IPS-15b (cell line): Measurements from ENCODE around the gene HMGXB4.
"Not testable (repeated sequence)": the region's sequence is repeated elsewhere in the genome, so short reads cannot be mapped to it uniquely, and the experiment has no call there.

Experiments
- H3K27me3 ChIP-seq: one replicate; pipeline ENCODE4 v1.6.1; 2013; ENCODE audit warnings: low read length; ENCODE audit not compliant: control insufficient read depth, insufficient read depth
- H3K36me3 ChIP-seq: one replicate; pipeline ENCODE4 v1.6.1; 2013; ENCODE audit warnings: low read length; ENCODE audit not compliant: control insufficient read depth, insufficient read depth
- H3K4me1 ChIP-seq: one replicate; pipeline ENCODE4 v1.6.1; 2013; ENCODE audit warnings: mild to moderate bottlenecking, low read length; ENCODE audit not compliant: control insufficient read depth, insufficient read depth
- H3K4me3 ChIP-seq: one replicate; pipeline ENCODE4 v1.5.1; 2013; ENCODE audit warnings: low read depth, low read length
- H3K9ac ChIP-seq: one replicate; pipeline ENCODE4 v1.6.1; 2013; ENCODE audit warnings: low read depth, mild to moderate bottlenecking, low read length
- H3K9me3 ChIP-seq: one replicate; pipeline ENCODE4 v1.6.1; 2013; ENCODE audit warnings: mild to moderate bottlenecking, low read length; ENCODE audit not compliant: control insufficient read depth, insufficient read depth

Gene HMGXB4

GRCh38 chr22:35226958-35227647 is 30.2 kb upstream of the HMGXB4 start:
- Histone ChIP-seq H3K9me3 (no peaks in the 10 kb centered on the region), H3K4me3 (no peak overlapping the region), H3K4me1 (peaks cover 3% of the 10 kb centered on the region), H3K36me3 (no peaks in the 10 kb centered on the region), H3K9ac (no peak overlapping the region), H3K27me3 (no peaks in the 10 kb centered on the region)

DNA sequence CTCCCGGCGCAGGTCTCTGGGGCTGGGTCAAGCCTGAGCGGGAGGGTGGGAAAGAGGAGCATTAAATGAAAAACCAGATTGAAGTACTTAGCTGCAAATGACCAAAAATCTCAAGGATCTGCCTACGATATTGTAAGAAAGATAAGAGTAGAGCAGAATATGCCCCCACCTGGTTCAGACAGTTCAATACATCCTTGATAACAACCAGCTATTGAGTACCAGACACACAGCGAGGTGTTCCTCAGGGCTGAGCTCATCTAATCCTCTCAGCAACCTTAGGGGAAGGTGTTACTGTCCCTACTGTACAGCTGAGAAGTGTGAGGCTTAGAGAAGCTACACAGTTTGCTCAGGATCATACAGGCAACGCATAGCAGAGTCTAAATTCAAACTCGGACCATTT is 27.4 kb upstream of the HMGXB4 start:
- no peaks in the 10 kb centered on the region for H3K9me3 ChIP-seq
- no peak overlapping the region for H3K9ac ChIP-seq
- H3K36me3 ChIP-seq, result no peaks in the 10 kb centered on the region
- H3K4me3 ChIP-seq, result no peak overlapping the region
- H3K4me1 ChIP-seq, result peaks cover 3% of the 10 kb centered on the region
- peaks cover 4% of the 10 kb centered on the region for H3K27me3 ChIP-seq

- H3K4me1 ChIP-seq, result peaks cover 3% of the 10 kb centered on the region
- peaks cover 4% of the 10 kb centered on the region for H3K27me3 ChIP-seq
- H3K9ac ChIP-seq, result no peak overlapping the region
- no peaks in the 10 kb centered on the region for H3K36me3 ChIP-seq
- no peak overlapping the region for H3K4me3 ChIP-seq
- no peaks in the 10 kb centered on the region for H3K9me3 ChIP-seq
Observed at GRCh38 chr22:35230417-35230816, 26.9 kb upstream of the HMGXB4 start.

- Histone ChIP-seq H3K9me3 (no peaks in the 10 kb centered on the region), H3K4me1 (peaks cover 3% of the 10 kb centered on the region), H3K27me3 (peaks cover 4% of the 10 kb centered on the region), H3K4me3 (no peak overlapping the region), H3K36me3 (no peaks in the 10 kb centered on the region), H3K9ac (no peak overlapping the region)
Observed at GRCh38 chr22:35230839-35231584, 26.3 kb upstream of the HMGXB4 start.

DNA sequence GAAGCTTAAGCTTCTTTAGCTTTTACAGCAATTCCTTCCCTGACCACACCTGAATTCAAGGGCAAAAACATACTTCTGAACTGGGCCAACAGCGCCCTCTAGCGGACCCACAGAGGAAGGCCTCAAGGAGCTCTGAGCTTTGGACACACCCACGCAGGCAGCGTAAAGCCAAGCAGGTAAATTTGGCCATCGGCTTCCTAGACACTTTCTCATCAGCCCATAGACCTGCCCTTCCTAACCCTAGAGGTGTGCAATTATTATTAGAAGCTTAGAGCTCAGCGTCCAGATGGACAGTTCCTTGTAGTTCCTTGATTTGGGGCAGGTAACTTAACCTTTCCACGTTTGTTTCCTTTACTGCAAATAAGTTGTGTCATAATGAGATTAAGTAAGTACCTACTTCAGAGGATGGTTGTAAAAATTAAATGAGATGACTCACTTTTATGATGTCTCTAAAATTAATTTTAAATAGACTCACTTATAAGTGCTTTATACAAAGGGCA is 25.7 kb upstream of the HMGXB4 start:
- Histone ChIP-seq H3K36me3 (no peaks in the 10 kb centered on the region), H3K4me1 (peaks cover 3% of the 10 kb centered on the region), H3K9ac (no peak overlapping the region), H3K4me3 (no peak overlapping the region), H3K27me3 (peaks cover 4% of the 10 kb centered on the region), H3K9me3 (no peaks in the 10 kb centered on the region)

DNA sequence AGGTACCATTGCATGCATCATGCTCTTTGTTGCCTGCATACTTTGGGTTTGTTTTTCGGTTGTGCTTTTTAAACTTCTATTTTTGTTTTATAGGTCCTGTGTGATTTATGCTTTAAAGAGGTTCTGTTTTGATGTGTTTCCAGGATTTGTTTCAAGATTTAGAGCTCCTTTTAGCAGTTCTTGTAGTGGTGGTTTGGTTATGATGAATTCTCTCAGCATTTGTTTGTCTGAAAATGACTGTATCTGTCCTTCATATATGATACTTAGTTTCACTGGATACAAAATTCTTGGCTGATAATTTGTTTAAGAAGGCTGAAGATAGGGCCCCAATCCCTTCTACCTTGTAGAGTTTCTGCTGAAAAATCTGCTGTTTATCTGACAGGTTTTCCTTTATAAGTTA is 18.5 kb upstream of the HMGXB4 start:
- not testable (repeated sequence) for H3K27me3 ChIP-seq, H3K4me3 ChIP-seq

GRCh38 chr22:35244507-35244906 is 12.8 kb upstream of the HMGXB4 start:
- H3K9ac ChIP-seq, H3K9me3 ChIP-seq, H3K36me3 ChIP-seq, H3K27me3 ChIP-seq, H3K4me1 ChIP-seq, H3K4me3 ChIP-seq: not testable (repeated sequence)

More for the DNA sequence above, 18.5 kb upstream of the HMGXB4 start:
- not testable (repeated sequence) for H3K9me3 ChIP-seq, H3K9ac ChIP-seq, H3K4me1 ChIP-seq, H3K36me3 ChIP-seq

- H3K27me3 ChIP-seq, result no peaks in the 10 kb centered on the region
- no peaks in the 10 kb centered on the region for H3K36me3 ChIP-seq
- H3K4me1 ChIP-seq, result no peaks in the 10 kb centered on the region
- H3K9ac ChIP-seq, result no peak overlapping the region
- H3K9me3 ChIP-seq, result no peaks in the 10 kb centered on the region
- H3K4me3 ChIP-seq, result no peak overlapping the region
Observed at GRCh38 chr22:35250156-35250555, 7.1 kb upstream of the HMGXB4 start.

- Histone ChIP-seq H3K9ac (no peak overlapping the region), H3K36me3 (no peaks in the 10 kb centered on the region), H3K27me3 (no peaks in the 10 kb centered on the region), H3K9me3 (no peaks in the 10 kb centered on the region), H3K4me1 (no peaks in the 10 kb centered on the region), H3K4me3 (no peak overlapping the region)
Observed at GRCh38 chr22:35253946-35254345, 3.3 kb upstream of the HMGXB4 start.

DNA sequence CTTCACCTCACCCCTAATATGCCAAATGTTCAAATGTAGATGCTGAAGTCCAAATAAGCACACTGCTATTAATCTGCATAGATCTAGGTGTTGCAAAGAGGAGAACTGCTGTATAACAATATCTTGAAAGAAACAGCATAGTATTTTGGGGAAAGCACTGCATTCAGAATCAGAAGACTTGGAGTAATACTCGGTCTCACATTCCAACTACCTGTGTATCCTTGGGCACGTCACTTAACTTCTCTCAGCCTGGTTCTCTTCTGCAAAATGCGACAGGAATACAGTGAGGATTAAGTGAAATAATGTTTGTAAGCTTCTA is 332 bp upstream of the HMGXB4 start:
- no peaks in the 10 kb centered on the region for H3K4me1 ChIP-seq
- H3K4me3 ChIP-seq, result peak overlapping the region; percentile 90
- no peaks in the 10 kb centered on the region for H3K9me3 ChIP-seq
- no peaks in the 10 kb centered on the region for H3K36me3 ChIP-seq
- H3K27me3 ChIP-seq, result no peaks in the 10 kb centered on the region
- H3K9ac ChIP-seq, result peak overlapping the region; percentile 94

GRCh38 chr22:35258191-35258988 is 1.1 kb downstream of the HMGXB4 start:
- Histone ChIP-seq H3K4me1 (no peaks in the 10 kb centered on the region), H3K4me3 (peak overlapping the region; percentile 90), H3K9ac (peak overlapping the region; percentile 94), H3K27me3 (no peaks in the 10 kb centered on the region), H3K9me3 (no peaks in the 10 kb centered on the region), H3K36me3 (peaks cover 8% of the 10 kb centered on the region)
